IMR-90 (cell line): ENCODE measurements around the gene ATRN. TPM values are rescaled to one million over a fixed set of nuclear protein-coding genes. Genes with fewer than 3 reads are reported as not detected.

ENCODE experiments used
- ATAC-seq: fragments of 200-7000 bp; cut with Tn5 transposase; 2 replicates; pipeline ENCODE4 v1.9.1; 2020; ENCODE audit warnings: low read depth, mild to moderate bottlenecking, moderate library complexity
- BruUV-seq: library from RNA; stranded (reverse); fragments of 400-500 nt; replicated peaks from 2 replicates; lab custom pipeline; 2021; lab: Mats Ljungman, UMichigan
- CTCF ChIA-PET: fragments of 300-600 bp; formaldehyde crosslinking; extraction: SDS; loops from one replicate; lab custom pipeline; 2021; ENCODE audit warnings: antibody characterized with exemption; lab: Yijun Ruan, JAX
- POLR2A ChIA-PET: fragments of 300-600 bp; sonication (Branson Sonifier 250); formaldehyde crosslinking; loops from one replicate; lab custom pipeline; 2022; ENCODE audit warnings: antibody characterized with exemption; ENCODE audit not compliant: unreplicated experiment; lab: Charles Lee
- DNase-seq: peaks from one replicate; pipeline ENCODE4 v3.0.0; 2013
- H2AFZ ChIP-seq: replicated peaks from 2 replicates; pipeline ENCODE3; 2013; ENCODE audit warnings: low read length, mild to moderate bottlenecking; ENCODE audit not compliant: poor library complexity
- H2AK5ac ChIP-seq: 2 replicates; pipeline ENCODE4 v1.6.1; 2013; ENCODE audit warnings: low read depth, low read length, inconsistent platforms
- H2AK9ac ChIP-seq: replicated peaks from 2 replicates; pipeline ENCODE3; 2013; ENCODE audit warnings: mild to moderate bottlenecking, low read depth, low read length, moderate library complexity; ENCODE audit not compliant: poor library complexity
- H2BK120ac ChIP-seq: 2 replicates; pipeline ENCODE4 v1.6.1; 2013; ENCODE audit warnings: low read depth, low read length, inconsistent platforms
- H2BK15ac ChIP-seq: 3 replicates; pipeline ENCODE4 v1.6.1; 2013; ENCODE audit warnings: low read depth, low read length, inconsistent platforms
- H2BK20ac ChIP-seq: 2 replicates; pipeline ENCODE4 v1.6.1; 2013; ENCODE audit warnings: low read depth, mild to moderate bottlenecking, inconsistent platforms, low read length, moderate library complexity
- H2BK5ac ChIP-seq: 2 replicates; pipeline ENCODE4 v1.6.1; 2013; ENCODE audit warnings: mild to moderate bottlenecking, low read depth, low read length, inconsistent platforms; ENCODE audit not compliant: poor library complexity, severe bottlenecking
- H3K14ac ChIP-seq: replicated peaks from 2 replicates; pipeline ENCODE4 v1.6.1; 2013; ENCODE audit warnings: low read depth, low read length, inconsistent platforms
- H3K18ac ChIP-seq: 2 replicates; pipeline ENCODE4 v1.6.1; 2013; ENCODE audit warnings: low read depth, low read length, control low read depth
- H3K23ac ChIP-seq: 2 replicates; pipeline ENCODE4 v1.6.1; 2013; ENCODE audit warnings: low read depth, low read length, inconsistent platforms
- H3K27ac ChIP-seq: 2 replicates; pipeline ENCODE4 v1.5.1; 2013; ENCODE audit warnings: mild to moderate bottlenecking, control low read depth, low read length; ENCODE audit not compliant: insufficient read depth
- H3K27me3 ChIP-seq: 2 replicates; pipeline ENCODE4 v1.6.1; 2013; ENCODE audit warnings: low read length; ENCODE audit not compliant: control insufficient read depth, insufficient read depth
- H3K36me3 ChIP-seq: 2 replicates; pipeline ENCODE4 v1.6.1; 2013; ENCODE audit warnings: low read length, mixed read lengths; ENCODE audit not compliant: control insufficient read depth, insufficient read depth
- H3K4ac ChIP-seq: 2 replicates; pipeline ENCODE4 v1.6.1; 2013; ENCODE audit warnings: low read depth, low read length, inconsistent platforms
- H3K4me1 ChIP-seq: 2 replicates; pipeline ENCODE4 v1.6.1; 2013; ENCODE audit warnings: low read length, mixed read lengths; ENCODE audit not compliant: control insufficient read depth, insufficient read depth
- H3K4me2 ChIP-seq: 2 replicates; pipeline ENCODE4 v1.6.1; 2013; ENCODE audit warnings: low read depth, mild to moderate bottlenecking, control low read depth, low read length, moderate library complexity
- H3K4me3 ChIP-seq: 2 replicates; pipeline ENCODE4 v1.5.1; 2013; ENCODE audit warnings: low read depth, mild to moderate bottlenecking, control low read depth, low read length, moderate library complexity; ENCODE audit not compliant: insufficient read depth
- H3K56ac ChIP-seq: 2 replicates; pipeline ENCODE4 v1.6.1; 2013; ENCODE audit warnings: low read length, inconsistent platforms; ENCODE audit not compliant: insufficient read depth; ENCODE audit errors: extremely low read depth
- H3K79me1 ChIP-seq, 2 experiments: 2 replicates each; pipeline ENCODE4 v1.6.1; 2013; ENCODE audit warnings: low read length in 2 of 2, inconsistent platforms in 1 of 2, low read depth in 1 of 2
- H3K9ac ChIP-seq: 2 replicates; pipeline ENCODE4 v1.6.1; 2013; ENCODE audit warnings: low read depth, low read length, control low read depth
- H3K9me1 ChIP-seq: 2 replicates; pipeline ENCODE4 v1.6.1; 2013; ENCODE audit warnings: low read length, inconsistent platforms; ENCODE audit not compliant: insufficient read depth
- H3K9me3 ChIP-seq: 2 replicates; pipeline ENCODE4 v1.6.1; 2013; ENCODE audit warnings: low read length; ENCODE audit not compliant: control insufficient read depth, insufficient read depth
- H4K20me1 ChIP-seq: 2 replicates; pipeline ENCODE4 v1.6.1; 2013; ENCODE audit warnings: low read length, inconsistent platforms; ENCODE audit not compliant: insufficient read depth
- H4K5ac ChIP-seq: 2 replicates; pipeline ENCODE4 v1.6.1; 2013; ENCODE audit warnings: mild to moderate bottlenecking, low read depth, low read length, control low read depth
- H4K8ac ChIP-seq, 2 experiments: 2 replicates each; pipeline ENCODE4 v1.6.1; 2013; ENCODE audit warnings: low read depth in 2 of 2, low read length in 2 of 2, control low read depth in 1 of 2, inconsistent platforms in 1 of 2
- H4K91ac ChIP-seq: 2 replicates; pipeline ENCODE4 v1.6.1; 2013; ENCODE audit warnings: low read depth, low read length, inconsistent platforms; ENCODE audit not compliant: insufficient read depth
- CEBPB ChIP-seq: IDR thresholded peaks from 2 replicates; pipeline ENCODE4 v1.6.1; 2012; ENCODE audit warnings: low read depth, low read length, improper control_type of control experiment
- CHD1 ChIP-seq: IDR thresholded peaks from 2 replicates; pipeline ENCODE4 v1.6.1; 2012; ENCODE audit warnings: low read depth, low read length, improper control_type of control experiment
- FOS ChIP-seq: fragments of 150-350 bp; IDR thresholded peaks from 2 replicates; pipeline ENCODE4 v1.6.1; 2016; ENCODE audit warnings: low read depth, low read length
- MXI1 ChIP-seq: IDR thresholded peaks from 2 replicates; pipeline ENCODE4 v1.6.1; 2012; ENCODE audit warnings: low read depth, mild to moderate bottlenecking, low read length, moderate library complexity, borderline replicate concordance
- RFX5 ChIP-seq: IDR thresholded peaks from 2 replicates; pipeline ENCODE4 v1.8.0; 2012; ENCODE audit warnings: low read depth, mild to moderate bottlenecking, low read length, moderate library complexity
- SMC3 ChIP-seq: fragments of 150-350 bp; IDR thresholded peaks from 2 replicates; pipeline ENCODE4 v1.6.1; 2016; ENCODE audit warnings: low read depth, mild to moderate bottlenecking, antibody characterized with exemption, low read length, moderate library complexity
- WGBS, 2 experiments: methylation state at CpG; one replicate each; pipeline versions ENCODE4 v1.1.5 to v1.1.7; 2013; ENCODE audit warnings: missing lambda C conversion rate in 2 of 2; ENCODE audit not compliant: insufficient read length in 1 of 2; ENCODE audit errors: extremely low coverage in 2 of 2; 5-methylcytosine and 5-hydroxymethylcytosine counted together
- dilution Hi-C: fragments of 300-500 bp; cut with HindIII; formaldehyde crosslinking; loops from one replicate; pipeline ENCODE4 v1.14.3; 2018; ENCODE audit warnings: low sequenced_read_pairs; ENCODE audit not compliant: unreplicated experiment
- in situ Hi-C: fragments of 300-500 bp; cut with MboI; formaldehyde crosslinking; loops from 3 replicates; pipeline ENCODE4 v1.14.3; 2019; ENCODE audit warnings: low sequenced_read_pairs, inconsistent platforms, mixed read lengths
- intact Hi-C: fragments of 100-400 bp; cut with micrococcal nuclease; formaldehyde crosslinking; loops from 2 replicates; pipeline ENCODE4 v1.10.0; 2022
- polyA plus RNA-seq, 3 experiments: library from polyadenylated mRNA; depleted of rRNA; stranded (reverse); fragments of >200 nt; gene quantifications; 2 replicates each; pipeline ENCODE4 v1.2.3, GENCODE V29; 2012; ENCODE audit warnings: low replicate concordance in 1 of 3
- total RNA-seq: library from RNA; depleted of rRNA; stranded (reverse); fragments of >200 nt; gene quantifications from 2 replicates; pipeline ENCODE4 v1.2.3, GENCODE V29; 2012
- TF ChIP-seq, protein P1 (sequence below): conservative IDR thresholded peaks from 2 replicates; pipeline ENCODE4 v1.5.1; 2012; ENCODE audit warnings: mild to moderate bottlenecking, low read depth, low read length, improper control_type of control experiment

The ATRN gene
- total and polyA plus RNA-seq, 2 of the 4 experiments (the other 2 are of a cell fraction), result 32.3 to 46.2 TPM

DNA sequence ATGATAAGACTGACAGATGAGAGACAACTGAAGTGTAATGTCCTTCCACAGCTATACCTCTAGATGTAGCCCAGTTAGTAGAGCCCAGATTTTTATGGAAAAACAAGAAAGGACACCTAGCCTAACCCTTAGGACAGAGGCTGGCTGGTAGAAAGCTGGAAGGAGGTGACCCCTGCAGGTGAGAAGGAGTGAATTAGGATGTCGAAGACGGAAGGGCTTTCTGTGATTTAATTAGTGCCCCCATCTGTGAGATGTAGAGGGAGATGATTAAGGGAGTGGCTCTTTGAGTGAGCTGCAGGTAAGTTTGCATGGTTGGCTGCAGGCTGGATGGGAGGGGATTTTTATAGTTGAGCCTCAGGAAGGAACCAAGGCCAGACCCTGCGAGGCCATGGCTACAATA, 109.6 kb downstream of the ATRN start:
- dilution Hi-C loops, result no loop called here
- Histone ChIP-seq H3K4ac (no peak overlapping the region), H2AK5ac (no peak overlapping the region), H3K56ac (no peak overlapping the region), H2BK20ac (no peak overlapping the region), H3K9me1 (peaks cover 15% of the 10 kb centered on the region; the same call in 1 of the 2 replicates), H4K5ac (no peak overlapping the region), H2BK15ac (no peak overlapping the region), H3K4me1 (peaks cover 6% of the 10 kb centered on the region), H2BK5ac (no peak overlapping the region), H3K36me3 (peaks cover 29% of the 10 kb centered on the region), H3K9ac (no peak overlapping the region), H3K4me3 (no peak overlapping the region), H3K23ac (no peak overlapping the region), H3K9me3 (no peaks in the 10 kb centered on the region), H3K27ac (no peak overlapping the region), H2AK9ac (no peak overlapping the region), H2AFZ (no peak overlapping the region), H3K79me1 (peaks cover 3 to 12% of the 10 kb centered on the region in 2 experiments; a peak in 2 of 4 replicates), H3K14ac (no peak overlapping the region), H2BK120ac (no peak overlapping the region), H3K18ac (no peak overlapping the region), H4K20me1 (no peaks in the 10 kb centered on the region), H4K91ac (no peak overlapping the region), H4K8ac (no peak overlapping the region), H3K4me2 (no peak overlapping the region), H3K27me3 (no peaks in the 10 kb centered on the region)
- 100% methylated on average over 1 of the region's 3 CpGs; no CpG with 5 or more reads in 1 of the 2 experiments for WGBS, 2 experiments
- TF ChIP-seq CEBPB (no peak), SMC3 (no peak), CHD1 (no peak), RFX5 (no peak), FOS (no peak), MXI1 (no peak)
- TF ChIP-seq, protein P1, sequence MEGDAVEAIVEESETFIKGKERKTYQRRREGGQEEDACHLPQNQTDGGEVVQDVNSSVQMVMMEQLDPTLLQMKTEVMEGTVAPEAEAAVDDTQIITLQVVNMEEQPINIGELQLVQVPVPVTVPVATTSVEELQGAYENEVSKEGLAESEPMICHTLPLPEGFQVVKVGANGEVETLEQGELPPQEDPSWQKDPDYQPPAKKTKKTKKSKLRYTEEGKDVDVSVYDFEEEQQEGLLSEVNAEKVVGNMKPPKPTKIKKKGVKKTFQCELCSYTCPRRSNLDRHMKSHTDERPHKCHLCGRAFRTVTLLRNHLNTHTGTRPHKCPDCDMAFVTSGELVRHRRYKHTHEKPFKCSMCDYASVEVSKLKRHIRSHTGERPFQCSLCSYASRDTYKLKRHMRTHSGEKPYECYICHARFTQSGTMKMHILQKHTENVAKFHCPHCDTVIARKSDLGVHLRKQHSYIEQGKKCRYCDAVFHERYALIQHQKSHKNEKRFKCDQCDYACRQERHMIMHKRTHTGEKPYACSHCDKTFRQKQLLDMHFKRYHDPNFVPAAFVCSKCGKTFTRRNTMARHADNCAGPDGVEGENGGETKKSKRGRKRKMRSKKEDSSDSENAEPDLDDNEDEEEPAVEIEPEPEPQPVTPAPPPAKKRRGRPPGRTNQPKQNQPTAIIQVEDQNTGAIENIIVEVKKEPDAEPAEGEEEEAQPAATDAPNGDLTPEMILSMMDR, result no peak
- ATAC-seq (no peak), DNase-seq (no peak)
- BruUV-seq, result no TSS peak
- in situ Hi-C loops, result no loop called here
- intact Hi-C loops, result no loop called here
- CTCF ChIA-PET, result no interaction called here
- POLR2A ChIA-PET, result no interaction called here
